CD4-positive, alpha-beta memory T cell (primary cell): ENCODE results near the gene ZNHIT3. TPM values are rescaled to one million over a fixed set of nuclear protein-coding genes. Genes with fewer than 3 reads are reported as not detected.
"Not testable (repeated sequence)": the region's sequence is repeated elsewhere in the genome, so short reads cannot be mapped to it uniquely, and the experiment has no call there.

Source experiments
- CTCF ChIA-PET: fragments of 350-600 bp; sonication (Branson Sonifier 250); formaldehyde crosslinking; loops from one replicate; lab custom pipeline; 2021; ENCODE audit warnings: inconsistent platforms; ENCODE audit not compliant: partially characterized antibody; lab: Charles Lee
- POLR2A ChIA-PET: fragments of 350-600 bp; sonication (Branson Sonifier 250); formaldehyde crosslinking; loops from one replicate; lab custom pipeline; 2021; ENCODE audit not compliant: partially characterized antibody; lab: Charles Lee
- DNase-seq, 5 donors: peaks; one replicate each; pipeline versions ENCODE4 v3.0.0 to v3.0.0-alpha.2; 2020 to 2022; ENCODE audit warnings: mixed read lengths in 1 of 5
- H3K27ac ChIP-seq: one replicate; pipeline ENCODE4 v1.7.0; 2013; ENCODE audit warnings: low read depth, low read length
- H3K27me3 ChIP-seq: 2 replicates; pipeline ENCODE4 v1.7.0; 2013; ENCODE audit warnings: mild to moderate bottlenecking, low read length, moderate library complexity; ENCODE audit not compliant: insufficient read depth
- H3K36me3 ChIP-seq: 2 replicates; pipeline ENCODE4 v1.7.0; 2013; ENCODE audit warnings: mild to moderate bottlenecking, low read length, moderate library complexity; ENCODE audit not compliant: insufficient read depth
- H3K4me1 ChIP-seq: 2 replicates; pipeline ENCODE4 v1.7.0; 2013; ENCODE audit warnings: mild to moderate bottlenecking, low read length, moderate library complexity; ENCODE audit not compliant: insufficient read depth
- H3K4me3 ChIP-seq, 2 donors: one replicate each; pipeline ENCODE4 v1.7.0; 2013; ENCODE audit warnings: low read length in 2 of 2, mild to moderate bottlenecking in 1 of 2
- H3K9me3 ChIP-seq, 2 donors: one replicate each; pipeline ENCODE4 v1.7.0; 2013; ENCODE audit warnings: low read length in 2 of 2, control low read depth in 1 of 2; ENCODE audit not compliant: control insufficient read depth in 1 of 2
- H3K27ac Mint-ChIP-seq, 7 donors: one replicate each; pipeline ENCODE4 v1.8.0; 2020 to 2021; ENCODE audit warnings: mixed read lengths in 7 of 7, mild to moderate bottlenecking in 6 of 7, inconsistent platforms in 3 of 7, moderate library complexity in 3 of 7
- H3K27me3 Mint-ChIP-seq, 2 donors: one replicate each; pipeline ENCODE4 v1.8.0; 2020 to 2021; ENCODE audit warnings: mixed read lengths in 2 of 2
- H3K36me3 Mint-ChIP-seq, 2 donors: one replicate each; pipeline ENCODE4 v1.8.0; 2020 to 2021; ENCODE audit warnings: mixed read lengths in 2 of 2, inconsistent platforms in 1 of 2, mild to moderate bottlenecking in 1 of 2
- H3K4me1 Mint-ChIP-seq, 4 donors: one replicate each; pipeline ENCODE4 v1.8.0; 2020 to 2021; ENCODE audit warnings: mixed read lengths in 4 of 4, mild to moderate bottlenecking in 1 of 4
- H3K4me3 Mint-ChIP-seq, 8 donors: one replicate each; pipeline ENCODE4 v1.8.0; 2020 to 2021; ENCODE audit warnings: mixed read lengths in 8 of 8, mild to moderate bottlenecking in 7 of 8, moderate library complexity in 6 of 8, inconsistent platforms in 3 of 8
- H3K9me3 Mint-ChIP-seq, 8 donors: one replicate each; pipeline ENCODE4 v1.8.0; 2020 to 2021; ENCODE audit warnings: mixed read lengths in 8 of 8, mild to moderate bottlenecking in 5 of 8, inconsistent platforms in 3 of 8, moderate library complexity in 1 of 8
- intact Hi-C: fragments of 100-400 bp; cut with micrococcal nuclease; formaldehyde crosslinking; loops from one replicate; pipeline ENCODE4 v1.15.1; 2023
- polyA plus RNA-seq, 2 donors: library from polyadenylated mRNA; unstranded; fragments of 300-500 nt; fragmentation: Illumina TruSeq; gene quantifications; one replicate each; pipeline ENCODE4 v1.2.3, GENCODE V29; 2021
- total RNA-seq, 2 experiments: library from RNA; stranded (reverse); gene quantifications; one replicate each; pipeline ENCODE4 v1.2.3, GENCODE V29; 2021

Gene ZNHIT3
- total and polyA plus RNA-seq, 4 experiments from 2014 or later: 66.6 to 94.6 (median 78.0) TPM

GRCh38 chr17:36484021-36484420 lies 2.5 kb upstream of the ZNHIT3 start:
- H3K27ac ChIP-seq, H3K4me3 ChIP-seq, DNase-seq, H3K9me3 ChIP-seq, intact Hi-C loops, H3K36me3 ChIP-seq, H3K9me3 Mint-ChIP-seq: not testable (repeated sequence)
- H3K27me3 ChIP-seq: peaks cover 10% of the 10 kb centered on the region
- ChIA-PET POLR2A (interaction anchor here (1.7 kb wide), 1 partner anchor 50 kb away, joined by 4 read pairs; the partner anchor contains the start of genes MYO19 and PIGW), CTCF (interaction anchor here (1.1 kb wide), 2 partner anchors 16 to 118 kb away, joined by 4 to 6 read pairs; partner anchors contain the start of gene MRM1)
- Mint-ChIP-seq H3K4me1 (peaks cover 15 to 60% (median 29%) of the 10 kb centered on the region in 4 donors), H3K27ac (peak overlapping the region in 2 of 7 donors; percentile 17 to 71), H3K36me3 (peaks cover 0 to 11% of the 10 kb centered on the region in 2 donors), H3K27me3 (peaks cover 12 to 23% of the 10 kb centered on the region in 2 donors), H3K4me3 (peak overlapping the region in 5 of 8 donors; percentile 28 to 53 (median 46))
- peaks cover 41% of the 10 kb centered on the region for H3K4me1 ChIP-seq

- peaks cover 2 to 17% of the 10 kb centered on the region in 2 donors for H3K36me3 Mint-ChIP-seq
- Histone ChIP-seq H3K4me3 (no peak overlapping the region), H3K9me3 (no peaks in the 10 kb centered on the region), H3K27me3 (peaks cover 10% of the 10 kb centered on the region), H3K27ac (no peak overlapping the region), H3K4me1 (peaks cover 51% of the 10 kb centered on the region), H3K36me3 (no peaks in the 10 kb centered on the region)
- H3K9me3 Mint-ChIP-seq: no peaks in the 10 kb centered on the region
- peaks cover 21 to 70% (median 37%) of the 10 kb centered on the region in 4 donors for H3K4me1 Mint-ChIP-seq
- ChIA-PET POLR2A (interaction anchor here (1.0 to 4.2 kb wide), 5 partner anchors 13 to 238 kb away, joined by 3 to 19 read pairs (median 12); partner anchors contain the start of genes GGNBP2, MRM1, MYO19 and PIGW), CTCF (interaction anchor here (1.2 kb wide), 1 partner anchor 58 kb away, joined by 3 read pairs; no protein-coding TSS in a partner anchor)
- intact Hi-C loops: no loop called here
- peak overlapping the region in 3 of 7 donors; percentile 17 to 47 (median 27) for H3K27ac Mint-ChIP-seq
- peak overlapping the region in 6 of 8 donors; percentile 34 to 100 (median 76) for H3K4me3 Mint-ChIP-seq
- no peak for DNase-seq
- peaks cover 12 to 16% of the 10 kb centered on the region in 2 donors for H3K27me3 Mint-ChIP-seq
Measured at GRCh38 chr17:36485027-36485426, 1.5 kb upstream of the ZNHIT3 start.

- Histone ChIP-seq H3K9me3 (no peaks in the 10 kb centered on the region), H3K27ac (peak overlapping the region; percentile 70), H3K27me3 (peaks cover 10% of the 10 kb centered on the region), H3K4me3 (peak overlapping the region; percentile 59 to 91), H3K36me3 (no peaks in the 10 kb centered on the region), H3K4me1 (peaks cover 59% of the 10 kb centered on the region)
- peaks cover 10 to 13% of the 10 kb centered on the region in 2 donors for H3K27me3 Mint-ChIP-seq
- H3K4me1 Mint-ChIP-seq: peaks cover 25 to 75% (median 41%) of the 10 kb centered on the region in 4 donors
- DNase-seq: no peak
- ChIA-PET CTCF (interaction anchor here (1.1 to 1.4 kb wide), 3 partner anchors 9 to 57 kb away, joined by 3 to 5 read pairs (median 3); no protein-coding TSS in a partner anchor), POLR2A (interaction anchor here (0.5 to 4.2 kb wide), 9 partner anchors 9 to 537 kb away, joined by 3 to 19 read pairs (median 4); partner anchors contain the start of genes GGNBP2, MRM1, MYO19 and PIGW)
- H3K9me3 Mint-ChIP-seq: no peaks in the 10 kb centered on the region
- peak overlapping the region; percentile 85 to 100 (median 99) for H3K27ac Mint-ChIP-seq
- H3K4me3 Mint-ChIP-seq: peak overlapping the region; percentile 97 to 100 (median 99)
- H3K36me3 Mint-ChIP-seq: peaks cover 5 to 21% of the 10 kb centered on the region in 2 donors
- intact Hi-C loops: loop anchor here (1.0 to 2.0 kb wide), 3 partner anchors 48 to 115 kb away; partner anchors contain the start of genes MRM1, MYO19 and PIGW
Measured at GRCh38 chr17:36485805-36486203, 677 bp upstream of the ZNHIT3 start.

GRCh38 chr17:36493956-36494355 lies 7.5 kb downstream of the ZNHIT3 start:
- POLR2A ChIA-PET: interaction anchor here (1.8 kb wide), 1 partner anchor 8 kb away, joined by 4 read pairs; the partner anchor contains the start of gene ZNHIT3
- H3K27me3 Mint-ChIP-seq: no peaks in the 10 kb centered on the region
- Histone ChIP-seq H3K27ac (no peak overlapping the region), H3K4me1 (peaks cover 25% of the 10 kb centered on the region), H3K9me3 (no peaks in the 10 kb centered on the region), H3K4me3 (no peak overlapping the region), H3K27me3 (no peaks in the 10 kb centered on the region), H3K36me3 (peaks cover 69% of the 10 kb centered on the region)
- intact Hi-C loops: no loop called here
- CTCF ChIA-PET: no interaction called here
- no peak overlapping the region for H3K4me3 Mint-ChIP-seq
- peaks cover 20 to 40% (median 24%) of the 10 kb centered on the region in 4 donors for H3K4me1 Mint-ChIP-seq
- H3K36me3 Mint-ChIP-seq: peaks cover 36 to 74% of the 10 kb centered on the region in 2 donors
- no peaks in the 10 kb centered on the region for H3K9me3 Mint-ChIP-seq
- DNase-seq: no peak
- peak overlapping the region in 2 of 7 donors; percentile 18 for H3K27ac Mint-ChIP-seq

- Histone ChIP-seq H3K36me3 (peaks cover 73% of the 10 kb centered on the region), H3K4me3 (no peak overlapping the region), H3K27me3 (no peaks in the 10 kb centered on the region), H3K9me3 (no peaks in the 10 kb centered on the region), H3K4me1 (peaks cover 18% of the 10 kb centered on the region), H3K27ac (no peak overlapping the region)
- Mint-ChIP-seq H3K9me3 (no peaks in the 10 kb centered on the region), H3K4me3 (no peak overlapping the region), H3K36me3 (peaks cover 39 to 71% of the 10 kb centered on the region in 2 donors), H3K27ac (peak overlapping the region in 1 of 7 donors; percentile 27), H3K4me1 (peaks cover 15 to 33% (median 18%) of the 10 kb centered on the region in 4 donors), H3K27me3 (no peaks in the 10 kb centered on the region)
- CTCF ChIA-PET: no interaction called here
- no peak for DNase-seq
- POLR2A ChIA-PET: interaction anchor here (1.8 kb wide), 1 partner anchor 9 kb away, joined by 4 read pairs; the partner anchor contains the start of gene ZNHIT3
- intact Hi-C loops: no loop called here
Measured at GRCh38 chr17:36494674-36495073, 8.2 kb downstream of the ZNHIT3 start.

- no peaks in the 10 kb centered on the region for H3K9me3 ChIP-seq
- ChIA-PET POLR2A (interaction anchor here (1.8 kb wide), 1 partner anchor 9 kb away, joined by 4 read pairs; the partner anchor contains the start of gene ZNHIT3), CTCF (no interaction called here)
- peaks cover 13% of the 10 kb centered on the region for H3K4me1 ChIP-seq
- H3K4me3 Mint-ChIP-seq: no peak overlapping the region
- H3K4me3 ChIP-seq: no peak overlapping the region
- H3K27ac Mint-ChIP-seq: peak overlapping the region in 2 of 7 donors; percentile 27 to 73
- H3K36me3 ChIP-seq: peaks cover 73% of the 10 kb centered on the region
- H3K27me3 ChIP-seq: no peaks in the 10 kb centered on the region
- H3K27me3 Mint-ChIP-seq: no peaks in the 10 kb centered on the region
- no peak for DNase-seq
- H3K36me3 Mint-ChIP-seq: peaks cover 35 to 67% of the 10 kb centered on the region in 2 donors
- peaks cover 12 to 29% (median 13%) of the 10 kb centered on the region in 4 donors for H3K4me1 Mint-ChIP-seq
- no peak overlapping the region for H3K27ac ChIP-seq
- no peaks in the 10 kb centered on the region for H3K9me3 Mint-ChIP-seq
- intact Hi-C loops: no loop called here
Measured at GRCh38 chr17:36495076-36495578, 8.6 kb downstream of the ZNHIT3 start.
